Choroid plexus epithelial cell (primary cell): Measurements from ENCODE around the gene MTA1.

Source experiments
- DNase-seq: peaks from one replicate; pipeline ENCODE4 v3.0.0-alpha.2; 2010; ENCODE audit warnings: low read depth
- H3K4me3 ChIP-seq: 2 replicates; pipeline ENCODE4 v1.5.1; 2011; ENCODE audit warnings: low read depth, mild to moderate bottlenecking, control low read depth, low read length, moderate library complexity
- TF ChIP-seq, protein P1 (sequence below): conservative IDR thresholded peaks from 2 replicates; pipeline ENCODE4 v1.5.1; 2011; ENCODE audit warnings: low read depth, mild to moderate bottlenecking, control low read depth, inconsistent platforms, low read length, moderate library complexity

MTA1 gene

DNA sequence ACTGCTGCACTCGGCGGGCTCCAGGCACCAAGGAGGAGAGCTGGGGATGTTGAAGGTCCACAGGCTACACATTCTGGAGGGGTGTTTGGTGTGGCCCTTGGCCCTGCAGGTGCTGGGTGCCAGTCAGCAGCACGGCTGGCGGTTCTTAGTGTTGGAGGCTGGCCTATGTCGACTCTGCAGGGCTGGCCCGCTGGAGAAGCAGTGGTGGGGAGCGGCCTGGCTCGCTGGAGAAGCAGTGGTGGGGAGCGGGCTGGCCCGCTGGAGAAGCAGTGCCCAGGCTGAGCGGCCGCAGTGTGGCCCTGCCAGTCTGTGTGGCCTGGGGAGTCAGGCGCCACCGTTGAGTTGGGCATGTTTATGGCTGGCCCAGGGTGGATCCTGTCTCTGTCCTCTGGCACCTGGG, 27.3 kb downstream of the MTA1 start:
- no peak overlapping the region for H3K4me3 ChIP-seq
- TF ChIP-seq, protein P1, sequence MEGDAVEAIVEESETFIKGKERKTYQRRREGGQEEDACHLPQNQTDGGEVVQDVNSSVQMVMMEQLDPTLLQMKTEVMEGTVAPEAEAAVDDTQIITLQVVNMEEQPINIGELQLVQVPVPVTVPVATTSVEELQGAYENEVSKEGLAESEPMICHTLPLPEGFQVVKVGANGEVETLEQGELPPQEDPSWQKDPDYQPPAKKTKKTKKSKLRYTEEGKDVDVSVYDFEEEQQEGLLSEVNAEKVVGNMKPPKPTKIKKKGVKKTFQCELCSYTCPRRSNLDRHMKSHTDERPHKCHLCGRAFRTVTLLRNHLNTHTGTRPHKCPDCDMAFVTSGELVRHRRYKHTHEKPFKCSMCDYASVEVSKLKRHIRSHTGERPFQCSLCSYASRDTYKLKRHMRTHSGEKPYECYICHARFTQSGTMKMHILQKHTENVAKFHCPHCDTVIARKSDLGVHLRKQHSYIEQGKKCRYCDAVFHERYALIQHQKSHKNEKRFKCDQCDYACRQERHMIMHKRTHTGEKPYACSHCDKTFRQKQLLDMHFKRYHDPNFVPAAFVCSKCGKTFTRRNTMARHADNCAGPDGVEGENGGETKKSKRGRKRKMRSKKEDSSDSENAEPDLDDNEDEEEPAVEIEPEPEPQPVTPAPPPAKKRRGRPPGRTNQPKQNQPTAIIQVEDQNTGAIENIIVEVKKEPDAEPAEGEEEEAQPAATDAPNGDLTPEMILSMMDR = no peak
- no peak for DNase-seq

DNA sequence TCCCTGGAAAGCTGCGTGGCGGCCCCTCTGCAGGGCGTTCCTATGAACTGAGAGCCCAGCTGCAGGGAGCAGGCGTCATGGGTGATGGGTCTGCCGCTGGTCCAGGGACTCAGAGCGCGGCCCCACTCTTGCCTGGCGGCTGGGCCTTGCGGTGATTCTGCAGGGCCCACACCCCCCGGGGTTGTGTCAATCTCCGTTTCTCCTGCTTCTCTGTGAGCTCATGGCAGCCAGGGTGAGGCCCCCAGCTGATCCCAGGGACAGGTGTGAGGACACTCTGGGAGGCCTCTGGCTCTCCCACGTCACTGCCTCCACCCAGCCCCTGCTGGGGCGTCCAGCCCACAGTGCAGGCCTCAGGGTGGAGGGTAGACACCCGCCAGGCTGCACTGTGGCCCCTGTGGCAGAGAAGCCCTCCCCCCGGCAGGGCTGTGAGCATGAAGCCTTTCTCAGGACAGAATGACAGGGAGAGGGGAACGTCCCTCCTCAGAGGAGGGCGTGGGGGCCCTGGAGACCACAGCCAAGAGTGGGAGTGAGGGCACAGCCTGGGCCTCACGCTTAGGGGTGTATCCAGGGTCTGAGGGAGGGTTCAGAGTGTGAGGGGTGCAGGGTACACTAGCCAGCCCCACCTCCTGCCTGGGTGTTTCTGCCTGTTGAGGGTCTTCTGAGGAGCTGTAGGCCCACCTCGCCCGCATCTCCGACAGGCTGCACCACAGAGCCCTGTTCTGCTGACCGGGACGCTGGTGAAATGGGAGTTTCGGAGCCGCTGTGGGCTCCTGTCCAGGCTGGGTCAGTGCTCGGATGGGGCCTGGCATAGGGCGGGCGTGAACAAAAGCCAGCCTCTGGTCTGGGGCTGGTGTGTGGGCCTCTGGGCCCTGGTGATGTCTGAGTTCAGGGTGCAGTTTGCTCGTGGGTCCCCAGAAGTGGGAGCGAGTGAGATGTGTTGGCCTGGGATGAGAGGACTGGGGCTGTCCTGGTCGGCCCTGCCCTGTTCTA, 28.3 kb downstream of the MTA1 start:
- no peak for DNase-seq
- H3K4me3 ChIP-seq = no peak overlapping the region
- TF ChIP-seq, protein P1 = no peak

DNA sequence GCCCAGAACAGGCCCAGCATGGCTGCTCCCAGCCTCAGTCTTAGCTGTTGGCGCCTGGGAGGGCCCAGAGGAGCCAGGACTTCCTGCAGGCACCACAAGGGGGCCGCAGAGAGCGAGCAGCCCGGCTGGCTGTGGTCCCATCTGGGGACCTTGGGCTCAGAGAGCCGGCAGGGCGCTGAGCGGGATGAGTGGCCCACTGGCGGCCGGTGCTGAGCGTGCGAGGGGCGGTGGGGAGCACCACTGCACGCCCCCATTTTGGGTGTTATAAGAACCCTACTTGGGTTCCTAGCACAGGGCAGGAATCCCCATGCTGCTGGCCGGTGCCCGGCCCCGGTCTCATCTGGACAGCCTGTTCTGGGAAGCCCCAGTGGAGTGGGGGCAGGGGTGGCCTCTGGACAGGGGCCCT, 29.1 kb downstream of the MTA1 start:
- DNase-seq = peak; percentile 68
- TF ChIP-seq, protein P1 = peak; percentile 85

DNA sequence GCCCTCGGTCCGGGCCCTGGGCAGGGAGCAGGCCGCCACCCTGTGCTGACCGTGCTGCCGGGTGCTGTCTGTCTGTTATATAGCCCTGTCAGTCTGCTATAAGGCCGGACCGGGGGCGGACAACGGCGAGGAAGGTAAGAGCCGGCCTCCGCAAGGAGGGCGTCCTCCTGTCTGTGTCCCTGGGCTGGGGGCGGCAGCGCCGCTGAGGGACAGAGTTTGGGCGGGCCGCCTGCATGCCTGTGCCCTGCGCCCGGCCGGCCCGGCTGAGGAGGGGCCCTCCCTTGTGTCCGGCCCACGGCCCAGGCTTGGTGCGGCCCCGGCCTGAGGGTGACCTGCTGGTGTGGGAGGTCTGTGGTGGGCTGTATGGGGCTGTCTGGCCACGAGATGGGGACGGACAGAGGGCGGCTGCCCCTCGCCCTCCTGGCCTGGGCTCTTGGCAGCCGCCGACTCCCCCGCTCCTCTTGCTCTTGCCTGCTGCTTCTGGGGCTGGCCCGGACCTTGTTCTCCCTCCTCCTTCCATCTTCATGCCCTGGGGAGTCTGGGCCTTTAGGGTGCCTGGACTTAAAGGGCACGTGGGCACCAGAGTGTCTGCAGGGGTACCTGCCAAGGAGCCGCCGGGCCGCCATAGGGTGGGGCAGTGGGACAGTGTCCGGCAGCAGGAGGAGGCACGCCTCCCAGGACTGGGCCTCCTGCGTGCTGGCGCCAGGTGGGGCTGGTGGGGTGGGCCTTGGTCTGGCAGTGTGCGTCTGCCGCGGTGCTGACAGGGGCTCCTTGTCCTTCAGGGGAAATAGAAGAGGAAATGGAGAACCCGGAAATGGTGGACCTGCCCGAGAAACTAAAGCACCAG, 29.9 kb downstream of the MTA1 start:
- TF ChIP-seq, protein P1 = no peak
- H3K4me3 ChIP-seq = no peak overlapping the region
- no peak for DNase-seq

More for the DNA sequence above, 29.1 kb downstream of the MTA1 start:
- H3K4me3 ChIP-seq = no peak overlapping the region

DNA sequence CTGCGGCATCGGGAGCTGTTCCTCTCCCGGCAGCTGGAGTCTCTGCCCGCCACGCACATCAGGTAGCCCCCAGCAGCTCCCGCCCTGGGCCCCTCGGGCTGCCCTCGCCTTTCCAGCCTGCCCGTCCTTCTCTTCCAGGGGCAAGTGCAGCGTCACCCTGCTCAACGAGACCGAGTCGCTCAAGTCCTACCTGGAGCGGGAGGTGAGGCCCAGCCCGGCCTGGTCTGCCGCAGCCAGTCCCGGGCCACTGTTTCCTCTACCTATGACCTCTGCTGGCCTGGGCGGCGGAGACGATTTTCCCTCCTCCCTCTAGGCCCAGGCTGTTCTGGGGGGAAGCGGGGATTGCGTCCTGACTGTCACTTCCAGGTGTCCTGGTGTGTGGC, 30.5 kb downstream of the MTA1 start:
- DNase-seq = no peak
- TF ChIP-seq, protein P1 = no peak
- no peak overlapping the region for H3K4me3 ChIP-seq

DNA sequence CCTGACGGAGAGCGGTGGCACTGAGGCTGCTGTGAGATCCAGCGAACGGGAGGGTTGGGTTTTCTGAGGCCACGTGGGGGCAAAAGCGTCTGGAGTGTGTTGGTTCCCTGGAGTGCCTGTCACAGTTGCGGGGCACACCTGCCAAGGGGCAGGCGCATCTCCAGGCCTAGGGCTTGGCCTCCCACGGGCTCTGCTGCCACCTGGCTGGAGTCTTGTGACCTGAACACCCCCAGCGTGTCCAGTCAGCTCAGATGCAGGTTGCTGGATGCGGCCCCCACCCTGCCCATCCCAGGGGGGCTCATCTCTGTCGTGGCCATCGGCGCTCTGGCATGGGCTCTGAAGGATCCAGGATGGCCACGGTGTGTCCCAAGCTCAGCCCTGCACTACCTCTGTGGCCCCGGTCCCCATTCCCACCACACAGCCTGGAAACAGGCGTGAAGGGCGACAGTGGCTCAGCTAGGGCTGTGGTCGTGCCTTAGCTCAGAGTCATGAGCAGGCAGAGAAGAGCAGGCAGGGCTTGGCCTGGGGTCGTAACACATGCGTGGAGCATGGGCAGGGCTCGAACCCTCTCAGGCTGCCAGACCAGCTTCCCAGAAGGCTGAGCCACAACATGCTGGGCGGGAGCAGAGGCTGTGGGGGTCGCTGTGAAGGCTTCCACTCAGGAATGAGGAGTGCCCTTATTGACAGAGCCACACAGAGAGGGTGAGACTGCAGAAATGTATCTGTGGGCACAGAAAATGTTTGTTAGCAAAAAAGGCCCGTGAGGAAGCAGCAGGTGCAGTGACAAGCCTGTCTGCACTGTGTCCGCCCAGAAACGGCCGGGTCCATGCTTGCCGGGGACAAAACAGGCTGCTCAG, 31.5 kb downstream of the MTA1 start:
- H3K4me3 ChIP-seq = no peak overlapping the region
- no peak for DNase-seq
- TF ChIP-seq, protein P1 = no peak
